WTC11 (cell line): ENCODE results near the gene PPP1R3E. TPM values are rescaled to one million over a fixed set of nuclear protein-coding genes. Genes with fewer than 3 reads are reported as not detected.

Experiments used
- ATAC-seq: fragments of 200-7000 bp; cut with Tn5 transposase; 2 replicates; pipeline ENCODE4 v1.10.0; 2021; ENCODE audit warnings: mild to moderate bottlenecking, moderate library complexity
- CTCF ChIA-PET: fragments of 300-600 bp; sonication (Branson Sonifier 250); formaldehyde crosslinking; loops from one replicate; lab custom pipeline; 2021; ENCODE audit warnings: antibody characterized with exemption; lab: Charles Lee
- POLR2A ChIA-PET: fragments of 350-600 bp; sonication (Branson Sonifier 250); formaldehyde crosslinking; loops from one replicate; lab custom pipeline; 2021; ENCODE audit warnings: antibody characterized with exemption; lab: Charles Lee
- DNase-seq: peaks from one replicate; pipeline ENCODE4 v3.0.0; 2021; ENCODE audit warnings: low spot score
- H3K27ac Mint-ChIP-seq: 2 replicates; pipeline ENCODE4 v1.8.0; 2021; ENCODE audit warnings: mixed read lengths
- H3K27me3 Mint-ChIP-seq: 2 replicates; pipeline ENCODE4 v1.8.0; 2021; ENCODE audit warnings: low read depth, mild to moderate bottlenecking, moderate library complexity, mixed read lengths
- H3K36me3 Mint-ChIP-seq: 2 replicates; pipeline ENCODE4 v1.8.0; 2021; ENCODE audit warnings: mixed read lengths
- H3K4me1 Mint-ChIP-seq: 2 replicates; pipeline ENCODE4 v1.8.0; 2022; ENCODE audit warnings: mixed read lengths
- H3K4me3 Mint-ChIP-seq: 2 replicates; pipeline ENCODE4 v1.8.0; 2021; ENCODE audit warnings: mild to moderate bottlenecking, moderate library complexity, mixed read lengths
- H3K9me3 Mint-ChIP-seq: 2 replicates; pipeline ENCODE4 v1.8.0; 2021; ENCODE audit warnings: mixed read lengths
- AR ChIP-seq: fragments of 250-450 bp; sonication (Bioruptor Pico); IDR thresholded peaks from 2 replicates; pipeline ENCODE4 v1.9.0; 2021; ENCODE audit warnings: mild to moderate bottlenecking
- CREM ChIP-seq: sonication (generic); formaldehyde crosslinking; IDR thresholded peaks from 2 replicates; pipeline ENCODE4 v1.8.1; 2022; ENCODE audit warnings: mild to moderate bottlenecking, missing genetic modification reagents, moderate library complexity
- E2F5 ChIP-seq: sonication (generic); formaldehyde crosslinking; IDR thresholded peaks from 2 replicates; pipeline ENCODE4 v1.8.1; 2022; ENCODE audit warnings: mild to moderate bottlenecking, moderate library complexity, missing genetic modification reagents
- ESRRA ChIP-seq: sonication (generic); formaldehyde crosslinking; IDR thresholded peaks from 2 replicates; pipeline ENCODE4 v1.8.1; 2022; ENCODE audit warnings: mild to moderate bottlenecking, missing genetic modification reagents, borderline replicate concordance
- ETV6 ChIP-seq: sonication (generic); formaldehyde crosslinking; IDR thresholded peaks from 2 replicates; pipeline ENCODE4 v1.8.1; 2022; ENCODE audit warnings: mild to moderate bottlenecking, missing genetic modification reagents
- FOXK1 ChIP-seq: sonication (generic); formaldehyde crosslinking; IDR thresholded peaks from 2 replicates; pipeline ENCODE4 v1.8.0; 2022; ENCODE audit warnings: mild to moderate bottlenecking, moderate library complexity, missing genetic modification reagents
- FOXP1 ChIP-seq: sonication (generic); formaldehyde crosslinking; IDR thresholded peaks from 2 replicates; pipeline ENCODE4 v1.8.0; 2022; ENCODE audit warnings: missing genetic modification reagents, mild to moderate bottlenecking, moderate library complexity, borderline replicate concordance
- HMGA2 ChIP-seq: fragments of 250-450 bp; sonication (Bioruptor Pico); IDR thresholded peaks from 2 replicates; pipeline ENCODE4 v1.4.0; 2021; ENCODE audit warnings: mild to moderate bottlenecking, moderate library complexity
- IRF1 ChIP-seq: sonication (generic); formaldehyde crosslinking; IDR thresholded peaks from 2 replicates; pipeline ENCODE4 v1.8.0; 2023; ENCODE audit warnings: missing genetic modification reagents
- KAT7 ChIP-seq: sonication (generic); formaldehyde crosslinking; IDR thresholded peaks from 2 replicates; pipeline ENCODE4 v1.8.1; 2023; ENCODE audit warnings: missing genetic modification reagents, mild to moderate bottlenecking, borderline replicate concordance
- RORB ChIP-seq: fragments of 250-450 bp; sonication (Bioruptor Pico); IDR thresholded peaks from 2 replicates; pipeline ENCODE4 v1.9.0; 2021; ENCODE audit warnings: mild to moderate bottlenecking
- SP1 ChIP-seq: sonication (generic); formaldehyde crosslinking; conservative IDR thresholded peaks from 2 replicates; pipeline ENCODE4 v1.8.1; 2022; ENCODE audit warnings: missing genetic modification reagents
- ZMAT4 ChIP-seq: fragments of 250-450 bp; sonication (Bioruptor Pico); IDR thresholded peaks from 2 replicates; pipeline ENCODE4 v1.9.0; 2021; ENCODE audit warnings: mild to moderate bottlenecking
- ZNF121 ChIP-seq: sonication (generic); formaldehyde crosslinking; IDR thresholded peaks from 2 replicates; pipeline ENCODE4 v1.8.0; 2023; ENCODE audit warnings: missing genetic modification reagents
- ZNF263 ChIP-seq: sonication (generic); formaldehyde crosslinking; IDR thresholded peaks from 2 replicates; pipeline ENCODE4 v1.8.1; 2022; ENCODE audit warnings: low read depth, mild to moderate bottlenecking, moderate library complexity, missing genetic modification reagents
- ZNF416 ChIP-seq: fragments of 250-450 bp; sonication (Bioruptor Pico); IDR thresholded peaks from 2 replicates; pipeline ENCODE4 v1.9.0; 2021; ENCODE audit warnings: mild to moderate bottlenecking, inconsistent platforms
- ZNF671 ChIP-seq: fragments of 250-450 bp; sonication (Bioruptor Pico); IDR thresholded peaks from 2 replicates; pipeline ENCODE4 v1.8.0; 2021; ENCODE audit warnings: mild to moderate bottlenecking
- total RNA-seq: library from RNA; stranded (reverse); gene quantifications from 3 replicates; pipeline ENCODE4 v1.2.3, GENCODE V29; 2021
- TF ChIP-seq, protein P1 (sequence below): sonication (generic); formaldehyde crosslinking; IDR thresholded peaks from 2 replicates; pipeline ENCODE4 v1.8.0; 2022; ENCODE audit warnings: mild to moderate bottlenecking, missing genetic modification reagents
- TF ChIP-seq, protein P2 (sequence below): sonication (generic); formaldehyde crosslinking; IDR thresholded peaks from 2 replicates; pipeline ENCODE4 v1.8.1; 2023; ENCODE audit warnings: mild to moderate bottlenecking, moderate library complexity, missing genetic modification reagents
- TF ChIP-seq, protein P3 (sequence below): sonication (generic); formaldehyde crosslinking; IDR thresholded peaks from 2 replicates; pipeline ENCODE4 v1.8.0; 2022; ENCODE audit warnings: mild to moderate bottlenecking, missing genetic modification reagents
- TF ChIP-seq, protein P4 (sequence below): sonication (generic); formaldehyde crosslinking; IDR thresholded peaks from 2 replicates; pipeline ENCODE4 v1.8.1; 2023; ENCODE audit warnings: mild to moderate bottlenecking, missing genetic modification reagents
- TF ChIP-seq, protein P5 (sequence below): sonication (generic); formaldehyde crosslinking; IDR thresholded peaks from 2 replicates; pipeline ENCODE4 v1.8.0; 2023; ENCODE audit warnings: mild to moderate bottlenecking, missing genetic modification reagents
- TF ChIP-seq, protein P6 (sequence below): fragments of 250-450 bp; sonication (Bioruptor Pico); IDR thresholded peaks from 2 replicates; pipeline ENCODE4 v2.1.2; 2022; ENCODE audit warnings: mild to moderate bottlenecking, moderate library complexity

PPP1R3E gene
- total RNA-seq, 1 experiment from 2014 or later = 7.4 TPM

DNA sequence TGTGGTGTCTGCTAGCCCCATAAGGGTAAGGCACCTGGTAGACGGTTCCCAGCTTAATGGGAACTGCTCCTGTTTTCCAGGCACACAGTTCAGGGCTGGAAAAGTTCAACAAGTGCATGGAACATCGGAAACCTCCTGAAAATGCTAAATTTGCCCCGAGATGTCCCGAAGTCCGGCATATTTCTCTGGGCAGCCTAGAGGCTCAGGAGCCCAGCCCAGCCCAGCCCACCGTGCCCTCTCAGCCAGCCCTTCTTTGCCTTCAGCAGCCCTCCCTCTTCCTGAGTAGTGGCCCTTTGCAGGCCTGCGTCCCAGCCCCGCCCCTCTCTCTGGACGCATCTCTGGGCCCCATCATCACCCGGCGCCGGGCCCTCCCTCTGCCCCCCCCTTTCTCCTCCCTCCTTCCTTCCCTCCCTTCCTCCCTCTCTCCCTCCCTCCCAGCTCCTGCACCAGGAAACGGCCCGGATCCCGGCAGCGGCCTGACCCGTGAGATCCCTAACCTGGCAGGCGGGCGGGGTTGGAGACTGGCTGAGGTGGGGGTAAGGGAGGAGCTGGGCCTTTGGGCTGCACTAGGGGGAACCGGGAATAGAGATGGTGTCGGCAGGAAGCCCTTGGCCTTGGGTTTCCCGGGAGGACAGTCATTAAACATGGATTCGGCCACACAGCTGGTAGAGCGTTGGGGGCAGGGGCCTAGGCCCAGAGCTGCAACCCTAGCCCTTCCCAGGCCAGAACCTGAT is 3.9 kb upstream of the PPP1R3E start, which contains the start of gene BCL2L2:
TSS of gene BCL2L2 (plus strand) at position 422 of the 734 bp plus-strand sequence. CDS start 935 bp downstream, outside the sequence.
- H3K27me3 Mint-ChIP-seq = peaks cover 18% of the 10 kb centered on the region
- peaks cover 6% of the 10 kb centered on the region for H3K36me3 Mint-ChIP-seq
- ChIA-PET POLR2A (interaction anchor here (0.5 to 2.7 kb wide), 8 partner anchors 15 to 377 kb away, joined by 3 to 32 read pairs (median 6); partner anchors contain the start of genes ACIN1, C14orf119, HOMEZ and PABPN1), CTCF (interaction anchor here (0.6 to 2.9 kb wide), 17 partner anchors 15 to 447 kb away, joined by 3 to 20 read pairs (median 5); partner anchors contain the start of genes HOMEZ, PABPN1 and SLC22A17)
- H3K4me3 Mint-ChIP-seq = peak within 1 kb of the TSS; percentile 87
- no peaks in the 10 kb centered on the region for H3K9me3 Mint-ChIP-seq
- ATAC-seq (peak; percentile 69), DNase-seq (peak; percentile 94)
- peak within 1 kb of the TSS; percentile 93 for H3K27ac Mint-ChIP-seq
- peaks cover 20% of the 10 kb centered on the region for H3K4me1 Mint-ChIP-seq
- 0 out of 2 replicates have a peak, but pooled peaks have one; percentile 32 for TF ChIP-seq IRF1 (CRISPR knock-in tag)
- 0 out of 2 replicates have a peak, but pooled peaks have one; percentile 18 for TF ChIP-seq ZMAT4 (CRISPR knock-in tag)
- no peak for TF ChIP-seq RORB (CRISPR knock-in tag)
- TF ChIP-seq ZNF263 = no peak
- TF ChIP-seq ZNF121 = 0 out of 2 replicates have a peak, but pooled peaks have one; percentile 12
- 0 out of 2 replicates have a peak, but pooled peaks have one; percentile 53 for TF ChIP-seq FOXP1 (CRISPR knock-in tag)
- TF ChIP-seq, protein P1, sequence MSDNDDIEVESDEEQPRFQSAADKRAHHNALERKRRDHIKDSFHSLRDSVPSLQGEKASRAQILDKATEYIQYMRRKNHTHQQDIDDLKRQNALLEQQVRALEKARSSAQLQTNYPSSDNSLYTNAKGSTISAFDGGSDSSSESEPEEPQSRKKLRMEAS = no peak
- TF ChIP-seq, protein P2, sequence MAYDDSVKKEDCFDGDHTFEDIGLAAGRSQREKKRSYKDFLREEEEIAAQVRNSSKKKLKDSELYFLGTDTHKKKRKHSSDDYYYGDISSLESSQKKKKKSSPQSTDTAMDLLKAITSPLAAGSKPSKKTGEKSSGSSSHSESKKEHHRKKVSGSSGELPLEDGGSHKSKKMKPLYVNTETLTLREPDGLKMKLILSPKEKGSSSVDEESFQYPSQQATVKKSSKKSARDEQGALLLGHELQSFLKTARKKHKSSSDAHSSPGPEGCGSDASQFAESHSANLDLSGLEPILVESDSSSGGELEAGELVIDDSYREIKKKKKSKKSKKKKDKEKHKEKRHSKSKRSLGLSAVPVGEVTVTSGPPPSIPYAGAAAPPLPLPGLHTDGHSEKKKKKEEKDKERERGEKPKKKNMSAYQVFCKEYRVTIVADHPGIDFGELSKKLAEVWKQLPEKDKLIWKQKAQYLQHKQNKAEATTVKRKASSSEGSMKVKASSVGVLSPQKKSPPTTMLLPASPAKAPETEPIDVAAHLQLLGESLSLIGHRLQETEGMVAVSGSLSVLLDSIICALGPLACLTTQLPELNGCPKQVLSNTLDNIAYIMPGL = no peak
- peak; percentile 96 for TF ChIP-seq CREM (CRISPR knock-in tag)
- TF ChIP-seq ZNF416 (CRISPR knock-in tag) = no peak
- TF ChIP-seq, protein P3, sequence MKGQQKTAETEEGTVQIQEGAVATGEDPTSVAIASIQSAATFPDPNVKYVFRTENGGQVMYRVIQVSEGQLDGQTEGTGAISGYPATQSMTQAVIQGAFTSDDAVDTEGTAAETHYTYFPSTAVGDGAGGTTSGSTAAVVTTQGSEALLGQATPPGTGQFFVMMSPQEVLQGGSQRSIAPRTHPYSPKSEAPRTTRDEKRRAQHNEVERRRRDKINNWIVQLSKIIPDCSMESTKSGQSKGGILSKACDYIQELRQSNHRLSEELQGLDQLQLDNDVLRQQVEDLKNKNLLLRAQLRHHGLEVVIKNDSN (CRISPR knock-in tag) = no peak
- no peak for TF ChIP-seq KAT7 (CRISPR knock-in tag)
- peak; percentile 74 for TF ChIP-seq FOXK1 (CRISPR knock-in tag)
- peak; percentile 62; the same call in 1 of the 2 replicates for TF ChIP-seq E2F5 (CRISPR knock-in tag)
- TF ChIP-seq, protein P4, sequence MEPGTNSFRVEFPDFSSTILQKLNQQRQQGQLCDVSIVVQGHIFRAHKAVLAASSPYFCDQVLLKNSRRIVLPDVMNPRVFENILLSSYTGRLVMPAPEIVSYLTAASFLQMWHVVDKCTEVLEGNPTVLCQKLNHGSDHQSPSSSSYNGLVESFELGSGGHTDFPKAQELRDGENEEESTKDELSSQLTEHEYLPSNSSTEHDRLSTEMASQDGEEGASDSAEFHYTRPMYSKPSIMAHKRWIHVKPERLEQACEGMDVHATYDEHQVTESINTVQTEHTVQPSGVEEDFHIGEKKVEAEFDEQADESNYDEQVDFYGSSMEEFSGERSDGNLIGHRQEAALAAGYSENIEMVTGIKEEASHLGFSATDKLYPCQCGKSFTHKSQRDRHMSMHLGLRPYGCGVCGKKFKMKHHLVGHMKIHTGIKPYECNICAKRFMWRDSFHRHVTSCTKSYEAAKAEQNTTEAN (CRISPR knock-in tag) = peak; percentile 24; the same call in 1 of the 2 replicates
- no peak for TF ChIP-seq ZNF671 (CRISPR knock-in tag)
- no peak for TF ChIP-seq HMGA2
- no peak for TF ChIP-seq ESRRA (CRISPR knock-in tag)
- no peak for TF ChIP-seq AR (CRISPR knock-in tag)
- TF ChIP-seq, protein P5, sequence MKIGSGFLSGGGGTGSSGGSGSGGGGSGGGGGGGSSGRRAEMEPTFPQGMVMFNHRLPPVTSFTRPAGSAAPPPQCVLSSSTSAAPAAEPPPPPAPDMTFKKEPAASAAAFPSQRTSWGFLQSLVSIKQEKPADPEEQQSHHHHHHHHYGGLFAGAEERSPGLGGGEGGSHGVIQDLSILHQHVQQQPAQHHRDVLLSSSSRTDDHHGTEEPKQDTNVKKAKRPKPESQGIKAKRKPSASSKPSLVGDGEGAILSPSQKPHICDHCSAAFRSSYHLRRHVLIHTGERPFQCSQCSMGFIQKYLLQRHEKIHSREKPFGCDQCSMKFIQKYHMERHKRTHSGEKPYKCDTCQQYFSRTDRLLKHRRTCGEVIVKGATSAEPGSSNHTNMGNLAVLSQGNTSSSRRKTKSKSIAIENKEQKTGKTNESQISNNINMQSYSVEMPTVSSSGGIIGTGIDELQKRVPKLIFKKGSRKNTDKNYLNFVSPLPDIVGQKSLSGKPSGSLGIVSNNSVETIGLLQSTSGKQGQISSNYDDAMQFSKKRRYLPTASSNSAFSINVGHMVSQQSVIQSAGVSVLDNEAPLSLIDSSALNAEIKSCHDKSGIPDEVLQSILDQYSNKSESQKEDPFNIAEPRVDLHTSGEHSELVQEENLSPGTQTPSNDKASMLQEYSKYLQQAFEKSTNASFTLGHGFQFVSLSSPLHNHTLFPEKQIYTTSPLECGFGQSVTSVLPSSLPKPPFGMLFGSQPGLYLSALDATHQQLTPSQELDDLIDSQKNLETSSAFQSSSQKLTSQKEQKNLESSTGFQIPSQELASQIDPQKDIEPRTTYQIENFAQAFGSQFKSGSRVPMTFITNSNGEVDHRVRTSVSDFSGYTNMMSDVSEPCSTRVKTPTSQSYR (CRISPR knock-in tag) = peak; percentile 33; the same call in 1 of the 2 replicates
- TF ChIP-seq SP1 (CRISPR knock-in tag) = peak; percentile 95
- TF ChIP-seq, protein P6, sequence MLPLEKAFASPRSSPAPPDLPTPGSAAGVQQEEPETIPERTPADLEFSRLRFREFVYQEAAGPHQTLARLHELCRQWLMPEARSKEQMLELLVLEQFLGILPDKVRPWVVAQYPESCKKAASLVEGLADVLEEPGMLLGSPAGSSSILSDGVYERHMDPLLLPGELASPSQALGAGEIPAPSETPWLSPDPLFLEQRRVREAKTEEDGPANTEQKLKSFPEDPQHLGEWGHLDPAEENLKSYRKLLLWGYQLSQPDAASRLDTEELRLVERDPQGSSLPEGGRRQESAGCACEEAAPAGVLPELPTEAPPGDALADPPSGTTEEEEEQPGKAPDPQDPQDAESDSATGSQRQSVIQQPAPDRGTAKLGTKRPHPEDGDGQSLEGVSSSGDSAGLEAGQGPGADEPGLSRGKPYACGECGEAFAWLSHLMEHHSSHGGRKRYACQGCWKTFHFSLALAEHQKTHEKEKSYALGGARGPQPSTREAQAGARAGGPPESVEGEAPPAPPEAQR (CRISPR knock-in tag) = no peak
- TF ChIP-seq ETV6 = peak; percentile 45; the same call in 1 of the 2 replicates
